ENCODE results near the gene DAAM1. TPM values are rescaled to one million over a fixed set of nuclear protein-coding genes. Genes with fewer than 3 reads are reported as not detected.

The DAAM1 gene
- total RNA-seq, 1 donor: 5.1 TPM

DNA sequence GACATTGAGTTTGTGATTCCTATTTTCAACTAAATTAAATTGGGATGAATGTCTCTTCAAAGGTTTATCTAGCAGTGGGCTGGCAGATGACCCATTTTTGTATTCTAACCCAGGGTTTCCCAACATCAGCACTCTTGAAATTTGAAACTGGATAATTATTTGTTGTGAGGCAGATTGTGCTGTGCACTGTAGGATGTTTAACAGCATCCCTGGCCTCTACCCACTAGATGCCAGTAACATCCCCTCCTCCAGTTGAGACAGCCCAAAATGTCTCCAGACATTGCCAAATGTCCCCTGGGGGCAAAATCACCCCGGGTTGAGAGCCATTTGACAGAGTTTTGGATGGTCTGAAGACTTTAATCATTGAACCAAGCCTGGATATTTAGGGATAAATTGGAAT is 11.1 kb downstream of the DAAM1 start:
- H3K4me3 ChIP-seq (ENCODE audit: low read length): no peak overlapping the region
- H3K9me3 ChIP-seq (ENCODE audit: low read depth, low read length): no peaks in the 10 kb centered on the region
- no peaks in the 10 kb centered on the region for H3K27me3 ChIP-seq (ENCODE audit: insufficient read depth, low read length)
- no peaks in the 10 kb centered on the region for H3K4me1 ChIP-seq (ENCODE audit: insufficient read depth, low read length)

GRCh38 chr14:59200195-59200594 is 11.7 kb downstream of the DAAM1 start:
- Histone ChIP-seq H3K27me3 (ENCODE audit: insufficient read depth, low read length) (no peaks in the 10 kb centered on the region), H3K4me1 (ENCODE audit: insufficient read depth, low read length) (no peaks in the 10 kb centered on the region), H3K4me3 (ENCODE audit: low read length) (no peak overlapping the region), H3K9me3 (ENCODE audit: low read depth, low read length) (no peaks in the 10 kb centered on the region)

- no peaks in the 10 kb centered on the region for H3K9me3 ChIP-seq (ENCODE audit: low read depth, low read length)
- H3K4me1 ChIP-seq (ENCODE audit: insufficient read depth, low read length): no peaks in the 10 kb centered on the region
- no peaks in the 10 kb centered on the region for H3K27me3 ChIP-seq (ENCODE audit: insufficient read depth, low read length)
- H3K4me3 ChIP-seq (ENCODE audit: low read length): no peak overlapping the region
Measured at GRCh38 chr14:59202031-59202430, 13.6 kb downstream of the DAAM1 start.

DNA sequence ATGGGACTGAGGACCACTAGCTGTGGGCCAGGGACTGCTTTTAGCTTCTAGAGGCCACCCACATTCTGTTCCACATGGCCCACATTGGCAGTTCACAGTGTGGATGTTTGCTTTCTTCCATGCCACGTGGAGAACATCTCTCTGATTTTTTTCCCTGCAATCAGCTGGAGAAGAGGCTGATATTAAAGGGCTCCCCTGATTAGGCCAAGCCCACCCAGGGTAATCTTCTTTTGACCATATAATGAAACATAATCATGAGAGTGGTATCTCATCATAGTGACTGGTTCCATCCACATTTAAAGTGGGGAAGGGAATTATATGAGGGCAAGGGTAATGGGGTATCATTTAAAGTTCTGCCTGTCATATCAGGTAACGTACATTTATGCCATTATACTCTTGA is 15.8 kb downstream of the DAAM1 start:
- no peaks in the 10 kb centered on the region for H3K9me3 ChIP-seq (ENCODE audit: low read depth, low read length)
- H3K27me3 ChIP-seq (ENCODE audit: insufficient read depth, low read length): no peaks in the 10 kb centered on the region
- H3K4me1 ChIP-seq (ENCODE audit: insufficient read depth, low read length): no peaks in the 10 kb centered on the region
- H3K4me3 ChIP-seq (ENCODE audit: low read length): no peak overlapping the region

DNA sequence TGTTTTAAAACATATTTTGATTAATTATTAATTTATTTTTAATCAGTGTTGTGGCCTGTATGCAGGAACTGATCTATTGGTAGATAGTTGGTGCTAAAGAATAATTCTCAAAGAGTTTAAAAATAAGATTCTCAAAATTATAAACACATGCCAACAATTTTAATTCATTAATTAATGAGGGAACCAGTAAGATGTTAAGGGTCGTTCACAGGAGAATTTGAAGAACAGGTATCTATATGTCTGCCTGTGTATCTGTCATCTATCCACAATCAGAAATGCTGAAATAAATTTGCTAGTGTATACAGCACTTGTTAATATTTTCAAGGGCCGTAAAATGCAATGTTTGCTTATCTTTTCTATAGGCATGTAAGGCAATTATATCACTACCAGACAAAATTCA is 18.4 kb downstream of the DAAM1 start:
- Histone ChIP-seq H3K27me3 (ENCODE audit: insufficient read depth, low read length) (no peaks in the 10 kb centered on the region), H3K9me3 (ENCODE audit: low read depth, low read length) (no peaks in the 10 kb centered on the region), H3K4me1 (ENCODE audit: insufficient read depth, low read length) (no peaks in the 10 kb centered on the region), H3K4me3 (ENCODE audit: low read length) (no peak overlapping the region)

DNA sequence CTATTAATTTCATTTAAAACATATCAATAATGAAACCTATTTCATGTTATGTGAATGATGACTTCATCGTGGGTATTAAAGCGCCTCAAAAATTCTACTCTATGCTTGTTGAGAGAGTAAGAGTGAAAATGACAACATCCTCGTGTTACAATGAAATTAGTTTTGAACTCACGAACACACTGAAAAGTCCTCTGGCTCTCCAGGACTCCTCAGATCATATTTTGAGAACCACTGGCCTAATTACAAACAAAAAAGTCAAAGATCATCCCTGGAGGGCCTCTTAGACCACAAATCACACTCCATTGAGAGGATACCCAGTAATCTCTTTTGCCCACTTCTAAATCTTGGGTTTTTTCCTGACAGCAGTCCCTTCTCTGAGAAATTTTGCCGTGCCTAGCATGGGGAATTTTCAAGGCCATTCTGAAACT is 19.1 kb downstream of the DAAM1 start:
- Histone ChIP-seq H3K27me3 (ENCODE audit: insufficient read depth, low read length) (no peaks in the 10 kb centered on the region), H3K4me3 (ENCODE audit: low read length) (no peak overlapping the region), H3K9me3 (ENCODE audit: low read depth, low read length) (no peaks in the 10 kb centered on the region), H3K4me1 (ENCODE audit: insufficient read depth, low read length) (no peaks in the 10 kb centered on the region)

- Histone ChIP-seq H3K4me1 (ENCODE audit: insufficient read depth, low read length) (no peaks in the 10 kb centered on the region), H3K4me3 (ENCODE audit: low read length) (no peak overlapping the region), H3K27me3 (ENCODE audit: insufficient read depth, low read length) (no peaks in the 10 kb centered on the region), H3K9me3 (ENCODE audit: low read depth, low read length) (no peaks in the 10 kb centered on the region)
Measured at GRCh38 chr14:59208224-59208814, 19.9 kb downstream of the DAAM1 start.

DNA sequence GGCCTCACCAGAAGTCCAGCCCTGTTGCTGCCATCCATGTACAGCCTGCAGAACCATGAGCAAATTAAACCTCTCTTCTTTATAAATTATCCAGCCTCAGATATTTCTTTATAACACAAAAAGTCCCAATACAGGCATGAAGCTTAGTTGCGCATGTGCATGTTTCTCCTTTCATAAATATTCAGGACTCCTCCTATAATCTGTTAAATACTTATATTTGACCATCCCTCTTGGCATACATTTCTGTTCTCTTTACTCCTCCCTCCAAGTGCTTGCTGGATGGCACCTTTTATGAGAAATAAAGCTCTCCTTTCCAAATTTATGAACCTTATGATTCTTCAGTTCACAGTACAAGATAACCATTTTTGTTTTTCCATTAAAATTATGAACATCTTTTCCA is 20.5 kb downstream of the DAAM1 start:
- H3K4me1 ChIP-seq (ENCODE audit: insufficient read depth, low read length): no peaks in the 10 kb centered on the region
- H3K4me3 ChIP-seq (ENCODE audit: low read length): no peak overlapping the region
- H3K27me3 ChIP-seq (ENCODE audit: insufficient read depth, low read length): no peaks in the 10 kb centered on the region
- H3K9me3 ChIP-seq (ENCODE audit: low read depth, low read length): no peaks in the 10 kb centered on the region

DNA sequence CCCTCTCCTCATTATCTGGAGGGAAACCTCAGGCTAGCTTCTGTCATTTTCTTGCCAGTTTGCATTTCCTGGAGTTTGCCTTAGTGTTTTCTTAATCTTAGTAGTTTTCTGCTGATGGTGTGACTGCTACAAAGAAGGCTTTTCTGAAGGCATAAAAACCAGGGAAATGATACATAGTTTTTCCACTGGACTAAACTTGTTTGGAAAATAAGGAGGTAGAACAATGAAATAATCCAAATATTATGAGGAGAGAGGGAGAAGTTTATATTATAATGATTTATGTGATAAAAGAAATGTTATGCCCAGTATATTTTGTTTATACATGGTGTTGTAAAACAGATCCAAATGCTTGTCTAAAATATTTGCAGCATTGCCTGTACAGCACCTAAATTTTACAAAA is 22.2 kb downstream of the DAAM1 start:
- Histone ChIP-seq H3K4me3 (ENCODE audit: low read length) (no peak overlapping the region), H3K27me3 (ENCODE audit: insufficient read depth, low read length) (no peaks in the 10 kb centered on the region), H3K9me3 (ENCODE audit: low read depth, low read length) (no peaks in the 10 kb centered on the region), H3K4me1 (ENCODE audit: insufficient read depth, low read length) (no peaks in the 10 kb centered on the region)

- no peaks in the 10 kb centered on the region for H3K27me3 ChIP-seq (ENCODE audit: insufficient read depth, low read length)
- no peak overlapping the region for H3K4me3 ChIP-seq (ENCODE audit: low read length)
- no peaks in the 10 kb centered on the region for H3K9me3 ChIP-seq (ENCODE audit: low read depth, low read length)
- no peaks in the 10 kb centered on the region for H3K4me1 ChIP-seq (ENCODE audit: insufficient read depth, low read length)
Measured at GRCh38 chr14:59213368-59214315, 25.2 kb downstream of the DAAM1 start.

DNA sequence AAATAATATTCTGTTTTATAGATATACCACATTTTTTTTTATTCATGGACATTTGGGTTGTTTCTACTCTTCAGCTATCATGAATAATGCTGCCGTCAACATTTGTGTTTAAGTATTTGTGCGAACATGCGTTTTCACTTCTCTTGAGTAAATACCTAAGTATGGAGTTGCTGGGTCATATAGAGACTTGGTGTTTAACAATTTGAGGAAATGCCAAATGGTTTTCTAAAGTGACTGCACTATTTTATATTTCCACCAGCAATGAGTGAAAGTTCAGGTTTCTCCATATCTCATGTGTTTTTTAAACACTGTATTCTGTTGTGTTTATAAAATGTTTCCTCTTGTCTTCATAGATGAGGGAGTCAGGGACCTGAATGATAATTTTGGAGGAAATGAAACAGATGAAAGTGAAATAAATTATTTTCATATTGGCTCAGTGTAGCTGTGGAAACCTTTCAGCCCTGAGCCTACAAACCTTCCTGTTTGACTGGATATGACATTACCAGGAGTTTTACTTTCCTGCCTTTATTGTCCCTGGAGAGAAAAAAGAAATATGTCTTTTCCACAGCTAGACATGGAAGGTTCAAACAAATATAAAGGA is 26.3 kb downstream of the DAAM1 start:
- H3K4me1 ChIP-seq (ENCODE audit: insufficient read depth, low read length): no peaks in the 10 kb centered on the region
- no peaks in the 10 kb centered on the region for H3K9me3 ChIP-seq (ENCODE audit: low read depth, low read length)
- no peaks in the 10 kb centered on the region for H3K27me3 ChIP-seq (ENCODE audit: insufficient read depth, low read length)
- no peak overlapping the region for H3K4me3 ChIP-seq (ENCODE audit: low read length)

- Histone ChIP-seq H3K9me3 (ENCODE audit: low read depth, low read length) (no peaks in the 10 kb centered on the region), H3K27me3 (ENCODE audit: insufficient read depth, low read length) (no peaks in the 10 kb centered on the region), H3K4me1 (ENCODE audit: insufficient read depth, low read length) (no peaks in the 10 kb centered on the region), H3K4me3 (ENCODE audit: low read length) (no peak overlapping the region)
Measured at GRCh38 chr14:59215322-59215721, 26.9 kb downstream of the DAAM1 start.

DNA sequence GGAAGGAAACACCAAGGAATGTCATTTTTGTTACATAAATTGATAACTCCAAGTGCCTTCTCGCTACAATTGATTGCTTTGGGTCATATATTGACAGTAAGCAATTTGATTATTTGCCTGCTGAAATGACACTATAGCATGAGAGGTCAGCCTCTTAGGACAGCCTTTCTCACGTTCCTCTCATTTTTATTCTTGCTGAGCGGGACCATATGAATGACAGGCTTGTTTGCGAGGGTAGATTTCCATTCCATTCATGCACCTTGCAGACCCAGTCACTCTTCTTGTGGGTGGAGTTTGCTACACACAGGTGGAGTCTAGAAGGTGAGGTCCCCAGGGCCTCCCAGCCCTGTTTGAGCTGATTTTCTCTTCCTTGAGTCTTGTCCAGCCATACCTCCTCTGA is 27.3 kb downstream of the DAAM1 start:
- no peaks in the 10 kb centered on the region for H3K9me3 ChIP-seq (ENCODE audit: low read depth, low read length)
- no peaks in the 10 kb centered on the region for H3K27me3 ChIP-seq (ENCODE audit: insufficient read depth, low read length)
- no peak overlapping the region for H3K4me3 ChIP-seq (ENCODE audit: low read length)
- H3K4me1 ChIP-seq (ENCODE audit: insufficient read depth, low read length): no peaks in the 10 kb centered on the region

DNA sequence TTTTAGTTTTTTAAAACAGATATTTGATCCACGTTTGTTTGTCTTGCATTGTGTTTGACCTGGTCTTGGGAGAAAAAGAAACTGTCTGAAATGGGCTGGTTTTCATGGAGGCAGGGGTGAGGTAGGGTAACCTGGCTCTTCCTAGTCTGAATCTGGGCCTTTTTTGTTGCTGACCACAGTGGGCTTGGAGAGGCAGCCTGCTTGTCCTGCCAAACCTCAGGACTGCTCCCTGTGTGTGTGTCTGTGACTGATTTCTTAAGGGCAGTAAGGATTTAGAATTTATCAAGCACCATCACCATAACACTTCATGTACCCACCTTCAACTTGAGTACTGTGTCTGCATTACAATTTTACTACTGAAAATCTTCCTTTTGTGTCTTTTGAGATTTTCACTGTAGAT is 28.5 kb downstream of the DAAM1 start:
- H3K27me3 ChIP-seq (ENCODE audit: insufficient read depth, low read length): no peaks in the 10 kb centered on the region
- H3K9me3 ChIP-seq (ENCODE audit: low read depth, low read length): no peaks in the 10 kb centered on the region
- H3K4me3 ChIP-seq (ENCODE audit: low read length): no peak overlapping the region
- no peaks in the 10 kb centered on the region for H3K4me1 ChIP-seq (ENCODE audit: insufficient read depth, low read length)

- no peak overlapping the region for H3K4me3 ChIP-seq (ENCODE audit: low read length)
- H3K4me1 ChIP-seq (ENCODE audit: insufficient read depth, low read length): no peaks in the 10 kb centered on the region
- H3K27me3 ChIP-seq (ENCODE audit: insufficient read depth, low read length): no peaks in the 10 kb centered on the region
- H3K9me3 ChIP-seq (ENCODE audit: low read depth, low read length): no peaks in the 10 kb centered on the region
Measured at GRCh38 chr14:59221568-59221967, 33.1 kb downstream of the DAAM1 start.

Data from mononuclear cell (primary cell).